ENCODE measurements around the gene MYO3B.

Gene MYO3B

DNA sequence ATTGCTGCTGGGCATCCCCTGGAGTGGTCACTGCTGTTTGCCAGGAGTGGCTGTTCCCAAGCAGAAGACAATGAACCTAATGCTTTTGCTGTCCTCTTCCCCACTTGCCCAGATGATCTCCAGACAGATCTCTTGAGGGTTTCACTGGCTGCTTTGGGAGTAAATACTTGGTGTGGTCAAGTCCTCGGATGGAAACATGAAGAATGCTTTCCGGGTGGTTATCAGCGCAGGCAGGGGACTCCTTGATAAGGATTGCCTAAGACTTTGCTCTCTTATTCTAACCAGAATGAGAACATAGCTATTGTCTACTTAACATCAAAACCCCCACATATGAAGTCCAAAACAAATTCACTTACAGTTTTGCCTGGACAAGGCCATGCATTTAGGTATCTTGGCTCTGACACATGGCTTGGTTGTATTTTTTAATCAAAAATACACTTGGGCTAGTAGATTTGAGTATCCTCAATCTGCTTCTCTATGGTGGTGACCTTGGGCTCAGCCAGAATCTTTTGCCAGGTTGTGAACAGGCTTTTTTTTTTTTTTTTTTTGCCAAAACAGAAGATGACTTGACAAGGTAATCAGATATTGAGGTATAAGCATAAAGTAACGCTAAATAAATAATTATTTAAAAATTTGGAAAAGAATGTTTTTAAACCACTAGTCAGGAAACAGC is 34.8 kb upstream of the MYO3B start:
- no peaks in the 10 kb centered on the region for H3K36me3 ChIP-seq
- no peak overlapping the region for H3K4me3 ChIP-seq (ENCODE audit: low read depth, low read length)
- TF ChIP-seq, protein P1, sequence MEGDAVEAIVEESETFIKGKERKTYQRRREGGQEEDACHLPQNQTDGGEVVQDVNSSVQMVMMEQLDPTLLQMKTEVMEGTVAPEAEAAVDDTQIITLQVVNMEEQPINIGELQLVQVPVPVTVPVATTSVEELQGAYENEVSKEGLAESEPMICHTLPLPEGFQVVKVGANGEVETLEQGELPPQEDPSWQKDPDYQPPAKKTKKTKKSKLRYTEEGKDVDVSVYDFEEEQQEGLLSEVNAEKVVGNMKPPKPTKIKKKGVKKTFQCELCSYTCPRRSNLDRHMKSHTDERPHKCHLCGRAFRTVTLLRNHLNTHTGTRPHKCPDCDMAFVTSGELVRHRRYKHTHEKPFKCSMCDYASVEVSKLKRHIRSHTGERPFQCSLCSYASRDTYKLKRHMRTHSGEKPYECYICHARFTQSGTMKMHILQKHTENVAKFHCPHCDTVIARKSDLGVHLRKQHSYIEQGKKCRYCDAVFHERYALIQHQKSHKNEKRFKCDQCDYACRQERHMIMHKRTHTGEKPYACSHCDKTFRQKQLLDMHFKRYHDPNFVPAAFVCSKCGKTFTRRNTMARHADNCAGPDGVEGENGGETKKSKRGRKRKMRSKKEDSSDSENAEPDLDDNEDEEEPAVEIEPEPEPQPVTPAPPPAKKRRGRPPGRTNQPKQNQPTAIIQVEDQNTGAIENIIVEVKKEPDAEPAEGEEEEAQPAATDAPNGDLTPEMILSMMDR (IDR thresholded peaks at IDR 0.05; ENCODE audit: low read depth, low read length), result no peak
- H3K27me3 ChIP-seq, result no peaks in the 10 kb centered on the region
- no peaks in the 10 kb centered on the region for H3K9me3 ChIP-seq
- no peaks in the 10 kb centered on the region; the same call in 1 of the 2 replicates for H3K4me1 ChIP-seq
- DNase-seq, result no peak

DNA sequence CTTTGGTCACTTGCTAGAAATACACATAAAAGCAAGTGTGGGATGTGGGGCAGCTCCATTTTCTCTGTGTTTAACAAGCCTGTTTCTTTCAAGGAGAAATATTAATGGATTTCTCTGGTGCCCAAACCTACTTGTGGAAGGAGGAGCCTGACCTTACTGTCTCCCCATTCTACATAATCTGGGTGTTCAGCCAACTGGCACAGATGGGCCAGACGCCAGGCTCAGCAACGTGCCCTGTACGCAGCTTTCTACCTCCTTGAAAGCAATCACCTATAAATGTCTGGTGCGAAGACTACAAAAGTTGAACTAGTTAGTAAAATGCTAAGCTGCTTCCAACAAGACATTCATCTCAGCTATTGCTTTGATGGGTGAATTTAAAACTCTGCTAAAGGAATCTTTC is 33.2 kb upstream of the MYO3B start:
- Histone ChIP-seq H3K27me3 (no peaks in the 10 kb centered on the region), H3K9me3 (no peaks in the 10 kb centered on the region), H3K4me1 (no peaks in the 10 kb centered on the region; the same call in 1 of the 2 replicates), H3K36me3 (no peaks in the 10 kb centered on the region), H3K4me3 (ENCODE audit: low read depth, low read length) (no peak overlapping the region)
- TF ChIP-seq, protein P1 (IDR thresholded peaks at IDR 0.05; ENCODE audit: low read depth, low read length), result no peak
- no peak for DNase-seq

DNA sequence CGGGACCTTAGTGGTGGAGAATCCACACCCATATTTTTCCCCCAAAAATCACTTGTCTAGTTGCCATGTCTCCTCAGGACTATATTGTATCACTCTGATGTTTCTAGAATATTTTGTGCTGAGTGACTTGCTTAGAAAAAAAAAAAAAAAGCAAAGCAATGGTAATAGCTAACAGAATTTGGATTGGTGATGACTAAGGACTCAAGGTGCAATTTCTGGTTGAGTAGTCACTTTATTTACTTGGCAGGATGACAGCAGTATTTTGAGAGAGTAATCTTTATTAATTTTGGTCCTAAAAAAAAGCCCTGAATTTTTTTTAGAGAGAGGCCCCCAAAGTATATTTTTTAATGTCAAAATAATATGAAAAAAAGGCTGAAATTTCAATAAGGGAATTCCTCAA is 32.8 kb upstream of the MYO3B start:
- Histone ChIP-seq H3K27me3 (no peaks in the 10 kb centered on the region), H3K36me3 (no peaks in the 10 kb centered on the region), H3K4me3 (ENCODE audit: low read depth, low read length) (no peak overlapping the region), H3K9me3 (no peaks in the 10 kb centered on the region), H3K4me1 (no peaks in the 10 kb centered on the region; the same call in 1 of the 2 replicates)
- DNase-seq, result no peak
- TF ChIP-seq, protein P1 (IDR thresholded peaks at IDR 0.05; ENCODE audit: low read depth, low read length), result no peak

DNA sequence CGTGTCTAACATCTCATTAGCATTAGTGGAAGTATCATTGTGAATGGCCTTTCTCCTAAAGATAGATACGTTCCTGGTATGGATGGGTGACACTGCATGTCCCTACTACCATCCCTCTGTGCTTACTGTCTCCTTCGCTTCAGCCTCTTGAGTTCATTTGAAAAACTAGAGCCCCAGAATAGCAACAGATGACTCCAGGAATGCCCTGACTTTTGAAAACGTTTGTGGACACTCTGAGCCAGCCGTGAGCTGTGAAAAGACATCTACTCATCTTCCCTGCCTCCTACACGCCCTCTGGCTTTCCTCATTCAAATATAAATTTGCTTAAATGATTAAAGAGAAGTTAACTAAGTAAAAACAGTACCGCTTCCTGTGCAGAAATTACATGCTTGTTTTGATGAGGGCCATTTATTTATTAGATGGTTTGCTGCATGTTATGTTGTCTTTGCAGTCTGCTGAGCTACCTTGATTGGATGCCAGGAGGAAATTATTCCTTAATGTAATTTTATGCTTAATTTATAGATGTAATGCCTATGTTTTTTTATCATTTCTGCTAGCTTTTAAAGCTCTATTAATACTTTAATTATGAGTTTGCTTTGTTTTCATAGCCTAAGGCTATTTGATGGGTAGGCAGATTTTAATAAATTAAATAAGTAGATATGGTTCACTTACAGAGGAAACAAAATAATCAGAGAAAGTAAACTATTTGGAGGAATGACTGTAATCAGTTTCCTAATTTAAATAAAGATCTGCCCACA is 32.1 kb upstream of the MYO3B start:
- Histone ChIP-seq H3K4me3 (ENCODE audit: low read depth, low read length) (no peak overlapping the region), H3K9me3 (no peaks in the 10 kb centered on the region), H3K4me1 (no peaks in the 10 kb centered on the region; the same call in 1 of the 2 replicates), H3K27me3 (no peaks in the 10 kb centered on the region), H3K36me3 (no peaks in the 10 kb centered on the region)
- DNase-seq, result peak; percentile 31
- TF ChIP-seq, protein P1 (IDR thresholded peaks at IDR 0.05; ENCODE audit: low read depth, low read length), result no peak

DNA sequence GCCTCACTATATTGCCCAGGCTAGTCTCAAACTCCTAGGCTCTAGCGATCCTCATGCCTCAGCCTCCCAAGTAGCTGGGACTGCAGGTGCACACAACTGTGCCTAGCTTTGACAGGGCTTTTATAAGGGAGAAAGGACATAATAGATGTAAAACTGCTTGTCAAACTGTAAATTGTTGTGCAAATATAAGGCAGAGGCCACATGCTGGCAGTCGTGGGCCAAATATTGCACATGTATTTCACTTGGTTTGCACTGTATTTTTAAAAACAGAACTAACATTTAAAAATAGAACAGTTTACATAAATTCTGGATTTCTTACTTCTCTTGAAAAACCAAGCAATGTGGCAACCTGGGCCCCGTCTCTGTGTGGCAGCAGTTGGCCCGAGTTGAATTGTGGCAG is 31.2 kb upstream of the MYO3B start:
- Histone ChIP-seq H3K9me3 (no peaks in the 10 kb centered on the region), H3K4me3 (ENCODE audit: low read depth, low read length) (no peak overlapping the region), H3K4me1 (no peaks in the 10 kb centered on the region; the same call in 1 of the 2 replicates), H3K36me3 (no peaks in the 10 kb centered on the region), H3K27me3 (no peaks in the 10 kb centered on the region)
- no peak for DNase-seq
- TF ChIP-seq, protein P1 (IDR thresholded peaks at IDR 0.05; ENCODE audit: low read depth, low read length), result no peak

DNA sequence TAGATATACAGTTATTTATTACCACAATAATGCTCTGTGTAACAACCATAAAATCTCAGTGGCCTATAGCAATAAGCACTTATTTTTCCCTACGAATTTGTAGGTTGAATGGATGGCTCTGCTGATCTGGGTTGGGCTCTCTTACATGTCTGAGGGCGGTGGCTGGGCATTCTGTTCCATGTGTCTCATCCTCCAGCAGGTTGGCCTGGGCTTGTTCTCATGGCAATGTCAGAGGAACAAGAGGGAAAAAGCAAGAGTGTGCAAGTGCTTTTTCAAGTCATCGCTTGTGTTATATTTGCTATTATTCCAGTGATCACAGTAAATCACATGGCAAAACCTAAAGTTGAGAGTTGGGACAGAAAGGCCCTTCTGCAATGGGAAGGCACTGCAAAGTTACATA is 30.4 kb upstream of the MYO3B start:
- no peaks in the 10 kb centered on the region; the same call in 1 of the 2 replicates for H3K4me1 ChIP-seq
- TF ChIP-seq, protein P1 (IDR thresholded peaks at IDR 0.05; ENCODE audit: low read depth, low read length), result no peak

More for the DNA sequence above, 30.4 kb upstream of the MYO3B start:
- DNase-seq, result no peak
- Histone ChIP-seq H3K36me3 (no peaks in the 10 kb centered on the region), H3K27me3 (no peaks in the 10 kb centered on the region), H3K9me3 (no peaks in the 10 kb centered on the region), H3K4me3 (ENCODE audit: low read depth, low read length) (no peak overlapping the region)
